GM18502 (cell line): ENCODE measurements around the gene PDE2A.
"Not testable (repeated sequence)": the region's sequence is repeated elsewhere in the genome, so short reads cannot be mapped to it uniquely, and the experiment has no call there.

ENCODE experiments used
- ATAC-seq: cut with Tn5 transposase; IDR thresholded peaks from one replicate; pipeline ENCODE4 v1.9.1; 2021; ENCODE audit warnings: mild to moderate bottlenecking; ENCODE audit not compliant: unreplicated experiment, poor library complexity

Gene PDE2A

GRCh38 chr11:72569966-72570892 is 104.0 kb downstream of the PDE2A start:
- no peak for ATAC-seq

DNA sequence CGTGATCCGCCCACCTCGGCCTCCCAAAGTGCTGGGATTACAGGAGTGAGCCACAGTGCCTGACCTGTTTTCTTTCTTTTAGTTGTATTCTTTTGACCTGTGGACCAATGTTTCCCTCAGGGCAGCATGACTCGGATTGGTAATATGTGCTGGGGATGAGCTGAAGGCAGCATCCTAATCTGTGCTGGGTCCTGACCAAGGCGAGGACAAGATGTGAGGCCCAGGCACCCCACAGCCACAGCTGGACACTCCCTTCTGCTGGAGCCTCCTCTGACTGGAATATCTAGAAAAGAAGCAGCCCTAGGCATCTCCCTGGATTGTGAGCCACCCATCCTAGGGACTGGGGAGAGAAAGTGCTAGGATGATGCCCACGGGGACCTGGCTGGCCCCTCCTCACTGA is 105.4 kb downstream of the PDE2A start:
- ATAC-seq: no peak

GRCh38 chr11:72562431-72562830 is 111.8 kb downstream of the PDE2A start:
- ATAC-seq: no peak

- ATAC-seq: no peak
Observed at GRCh38 chr11:72561856-72562255, 112.4 kb downstream of the PDE2A start.

DNA sequence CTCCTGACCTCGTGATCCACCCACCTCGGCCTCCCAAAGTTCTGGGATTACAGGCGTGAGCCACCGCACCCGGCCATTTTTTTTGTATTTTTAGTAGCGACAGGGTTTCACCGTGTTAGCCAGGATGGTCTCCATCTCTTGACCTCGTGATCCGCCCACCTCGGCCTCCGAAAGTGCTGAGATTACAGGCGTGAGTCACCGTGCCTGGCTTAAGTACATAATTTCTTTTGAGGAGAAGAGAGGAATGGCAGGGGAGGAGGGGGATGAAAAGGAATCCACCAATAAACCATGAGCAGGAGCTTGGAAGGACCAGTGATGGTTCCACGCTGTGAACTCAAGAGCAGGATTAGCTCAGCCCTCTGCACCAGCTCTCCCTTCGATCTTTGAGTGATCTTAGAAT is 113.4 kb downstream of the PDE2A start:
- ATAC-seq: not testable (repeated sequence)

DNA sequence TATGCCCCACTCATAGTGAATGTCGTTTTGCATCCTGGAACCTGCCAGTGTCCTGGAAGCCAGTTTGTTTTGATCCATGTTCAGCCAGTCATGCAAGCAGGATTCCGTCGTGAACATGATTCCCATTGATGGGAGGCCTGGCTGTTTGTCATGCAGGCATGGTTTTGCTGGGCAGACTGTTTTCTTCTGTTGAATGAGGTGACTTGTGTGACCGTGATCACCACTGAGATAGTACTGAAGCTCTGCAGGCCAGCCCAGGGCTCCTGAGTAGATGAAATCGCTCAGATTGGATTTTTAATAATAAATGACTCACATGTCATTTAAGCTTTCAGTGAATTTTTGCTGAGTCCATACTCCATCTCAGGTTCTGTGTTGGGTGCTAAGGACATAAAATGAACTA is 117.8 kb downstream of the PDE2A start:
- no peak for ATAC-seq

- ATAC-seq: not testable (repeated sequence)
Observed at GRCh38 chr11:72555014-72555522, 119.2 kb downstream of the PDE2A start.

GRCh38 chr11:72553706-72554105 is 120.5 kb downstream of the PDE2A start:
- no peak for ATAC-seq

- ATAC-seq: no peak
Observed at GRCh38 chr11:72552399-72552910, 121.8 kb downstream of the PDE2A start.

DNA sequence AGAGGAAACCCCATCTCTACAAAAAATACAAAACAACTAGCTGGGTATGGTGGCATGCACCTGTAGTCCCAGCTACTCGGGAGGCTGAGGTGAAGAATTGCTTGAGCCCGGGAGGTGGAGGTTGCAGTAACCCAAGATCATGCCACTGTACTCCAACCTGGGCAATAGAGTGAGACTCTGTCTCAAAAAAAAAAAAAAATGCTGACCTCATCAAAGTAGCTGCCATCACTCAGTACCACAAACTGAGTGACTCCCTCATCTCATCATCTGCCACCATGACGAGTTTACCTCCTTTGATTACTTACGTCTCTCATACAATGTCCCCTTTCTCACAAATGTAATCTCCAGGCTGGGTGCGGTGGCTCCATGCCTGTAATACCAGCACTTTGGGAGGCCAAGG is 122.7 kb downstream of the PDE2A start:
- no peak for ATAC-seq

GRCh38 chr11:72548463-72548862 is 125.8 kb downstream of the PDE2A start:
- no peak for ATAC-seq

DNA sequence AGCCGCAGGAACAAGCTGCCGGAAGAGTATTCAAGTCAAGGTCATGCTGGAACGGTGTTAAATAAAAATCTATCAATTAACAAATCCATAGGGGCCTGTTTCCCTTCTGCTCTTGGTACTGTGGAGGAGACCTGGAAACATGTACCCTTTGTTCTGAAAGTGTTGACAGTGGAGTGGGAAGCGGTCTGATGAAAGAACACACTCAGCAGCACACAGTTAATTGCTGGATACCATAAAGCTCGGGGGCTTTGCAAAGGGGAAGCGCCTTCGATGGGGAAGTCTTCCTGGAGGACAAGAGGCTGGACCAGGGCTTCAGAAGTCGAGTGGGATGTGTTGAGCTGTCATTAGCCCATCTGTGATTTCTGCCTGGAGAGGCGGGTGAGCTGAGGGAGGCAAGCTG is 127.4 kb downstream of the PDE2A start:
- no peak for ATAC-seq

DNA sequence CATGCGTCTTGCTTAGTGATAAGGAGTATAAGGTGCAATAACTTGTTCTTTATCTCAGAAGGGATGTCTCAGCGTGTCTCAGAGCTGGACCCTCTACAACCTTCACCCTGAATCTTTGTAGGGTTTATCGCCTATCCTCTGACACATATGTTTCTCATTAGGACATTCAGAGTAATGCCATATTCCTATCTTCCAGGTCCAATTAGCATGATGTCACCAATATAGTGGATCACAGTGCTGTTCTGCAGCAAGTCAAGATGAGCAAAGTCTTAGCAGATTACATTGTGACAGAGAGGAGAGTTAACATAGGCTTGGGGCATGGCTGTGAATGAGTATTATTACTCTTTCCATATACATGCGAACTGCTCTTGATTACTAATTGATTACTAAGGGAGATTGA is 129.6 kb downstream of the PDE2A start:
- ATAC-seq: no peak

DNA sequence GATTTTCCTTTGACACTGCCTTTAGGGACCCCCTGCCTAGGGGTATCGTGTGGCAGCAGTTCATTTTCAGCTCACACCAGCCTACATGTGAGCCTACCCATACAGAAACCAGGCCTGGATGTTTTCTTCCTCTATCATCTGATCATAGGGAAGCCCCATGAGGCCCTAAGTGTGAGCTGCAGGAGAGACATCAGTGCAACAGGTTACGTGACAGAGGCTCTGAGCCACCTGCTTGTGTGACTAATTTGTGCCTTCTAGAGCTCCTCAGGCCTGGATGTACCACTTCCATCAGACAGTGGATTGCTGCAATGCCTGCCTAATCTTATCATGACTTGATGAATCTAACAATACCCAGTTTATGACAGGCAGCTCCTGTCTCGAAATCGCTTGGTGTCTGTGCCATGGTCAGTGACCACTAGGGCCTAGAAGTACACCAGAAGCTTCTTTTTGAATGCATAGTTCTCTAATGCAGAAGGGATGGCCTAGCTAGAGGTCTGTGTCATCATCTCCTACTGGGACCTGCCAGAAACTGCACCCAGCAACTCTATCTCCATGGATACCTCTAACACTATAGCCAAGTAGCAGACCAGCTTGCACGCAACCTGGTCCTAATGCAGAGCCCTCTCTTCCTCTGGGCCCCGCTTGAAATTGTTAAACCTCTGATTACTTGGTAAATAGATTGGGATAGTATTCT is 130.2 kb downstream of the PDE2A start:
- ATAC-seq: no peak

- no peak for ATAC-seq
Observed at GRCh38 chr11:72541257-72541974, 132.8 kb downstream of the PDE2A start.

DNA sequence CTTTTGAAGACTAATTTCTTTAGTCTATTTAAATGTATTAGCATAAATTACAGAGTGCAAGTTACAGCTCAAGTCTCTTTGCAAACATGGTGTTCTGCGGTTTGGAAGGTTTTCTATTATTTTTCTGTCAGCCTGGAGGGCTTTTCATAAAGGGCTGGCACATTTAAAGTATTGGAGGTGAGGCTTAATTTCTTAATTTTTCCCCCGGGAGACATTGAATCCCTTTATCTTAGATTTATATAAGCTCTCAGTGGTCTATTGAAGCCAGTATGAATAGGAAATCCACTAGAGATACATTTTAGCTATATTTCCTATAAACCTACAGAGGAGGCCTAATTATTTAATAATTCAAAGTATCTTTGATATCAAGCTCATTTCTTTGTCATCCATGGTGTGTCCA is 137.2 kb downstream of the PDE2A start:
- no peak for ATAC-seq

GRCh38 chr11:72535194-72535547 is 139.1 kb downstream of the PDE2A start:
- no peak for ATAC-seq

DNA sequence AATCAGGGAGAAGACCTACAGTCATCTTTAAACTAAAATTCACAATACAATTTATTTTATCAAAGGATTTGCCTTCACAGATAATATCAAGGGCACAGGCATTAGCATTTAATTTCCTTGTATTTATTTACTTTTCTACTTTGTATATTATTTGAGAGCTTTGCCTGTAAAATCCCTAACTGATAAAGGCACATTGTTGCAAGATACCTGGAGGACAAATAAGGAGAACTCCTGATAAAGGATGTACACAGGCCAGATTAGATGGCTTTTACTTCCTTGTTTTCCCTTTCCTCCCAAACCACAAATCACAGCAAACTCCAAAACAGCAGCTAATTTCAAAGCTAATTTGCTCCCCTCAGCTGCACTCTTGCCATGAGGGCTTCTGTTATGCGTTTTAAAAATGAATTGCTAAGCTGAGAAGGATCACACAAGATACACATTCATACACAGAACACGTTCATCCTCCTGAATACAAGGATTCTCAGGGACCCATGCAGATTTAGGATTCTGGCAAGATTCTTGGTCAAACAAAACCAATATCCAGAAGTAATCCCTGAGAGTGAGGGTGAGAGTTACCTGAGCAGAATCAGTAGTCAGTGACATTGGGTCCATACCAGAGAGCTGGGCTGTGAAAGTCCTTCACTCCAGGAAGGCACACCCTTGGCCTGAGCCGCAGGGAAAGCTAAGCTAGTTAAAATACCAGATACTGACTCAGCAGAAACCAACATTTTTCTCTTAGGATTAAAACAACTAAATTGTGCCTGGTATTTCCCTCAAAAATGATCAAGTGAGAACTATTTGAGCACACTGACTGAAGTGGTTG is 139.6 kb downstream of the PDE2A start:
- no peak for ATAC-seq

DNA sequence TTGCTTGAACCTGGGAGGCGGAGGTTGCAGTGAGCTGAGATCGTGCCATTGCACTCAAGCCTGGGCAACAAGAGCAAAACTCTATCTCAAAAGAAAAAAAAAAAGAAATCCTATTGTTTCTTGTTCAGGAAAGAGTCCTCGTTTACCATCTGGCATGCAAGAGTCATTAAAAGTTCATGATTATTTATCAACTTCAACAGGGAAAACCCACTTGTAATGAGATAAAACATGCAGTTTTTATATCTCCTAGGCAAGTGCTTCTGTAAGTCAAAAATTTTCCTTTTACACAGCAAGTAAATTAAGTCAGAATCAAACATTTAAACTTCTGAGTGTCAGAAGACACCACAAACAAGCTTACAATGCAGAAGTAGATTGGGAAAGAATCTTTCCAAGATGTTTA is 145.2 kb downstream of the PDE2A start:
- no peak for ATAC-seq

GRCh38 chr11:72528121-72528520 is 146.1 kb downstream of the PDE2A start:
- ATAC-seq: no peak
